Epithelial cell of esophagus (primary cell): ENCODE data around the gene SLC41A3.

Experiments
- DNase-seq: peaks from one replicate; pipeline ENCODE4 v3.0.0; 2010; ENCODE audit warnings: low read depth
- H3K4me3 ChIP-seq: 2 replicates; pipeline ENCODE4 v1.5.1; 2011; ENCODE audit warnings: mild to moderate bottlenecking, low read length, control low read depth
- TF ChIP-seq, protein P1 (sequence below): IDR thresholded peaks from 2 replicates; pipeline ENCODE4 v1.5.1; 2011; ENCODE audit warnings: low read depth, mild to moderate bottlenecking, low read length, control low read depth, inconsistent platforms; ENCODE audit not compliant: insufficient read depth; ENCODE audit errors: missing control alignments

The SLC41A3 gene

DNA sequence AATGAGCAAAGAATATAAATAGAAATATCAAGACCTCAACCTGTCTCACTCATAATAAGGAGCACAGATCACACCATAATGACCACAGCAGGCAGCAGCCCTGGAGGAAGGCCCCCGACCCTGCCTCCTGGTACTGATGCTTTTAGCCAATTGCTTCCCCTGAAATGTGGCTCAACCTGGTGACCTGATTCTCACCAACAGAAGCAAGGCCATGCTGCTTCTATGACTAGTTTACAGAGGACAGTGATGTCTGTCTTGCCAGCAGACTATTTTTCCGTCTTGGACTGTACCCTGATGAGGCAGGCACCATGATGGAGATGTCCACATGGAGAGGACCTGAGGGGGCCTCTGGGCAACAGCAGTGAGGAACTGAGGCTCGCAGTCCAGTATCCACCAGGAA lies 18.0 kb downstream of the SLC41A3 start:
- H3K4me3 ChIP-seq, result no peak overlapping the region
- TF ChIP-seq, protein P1, sequence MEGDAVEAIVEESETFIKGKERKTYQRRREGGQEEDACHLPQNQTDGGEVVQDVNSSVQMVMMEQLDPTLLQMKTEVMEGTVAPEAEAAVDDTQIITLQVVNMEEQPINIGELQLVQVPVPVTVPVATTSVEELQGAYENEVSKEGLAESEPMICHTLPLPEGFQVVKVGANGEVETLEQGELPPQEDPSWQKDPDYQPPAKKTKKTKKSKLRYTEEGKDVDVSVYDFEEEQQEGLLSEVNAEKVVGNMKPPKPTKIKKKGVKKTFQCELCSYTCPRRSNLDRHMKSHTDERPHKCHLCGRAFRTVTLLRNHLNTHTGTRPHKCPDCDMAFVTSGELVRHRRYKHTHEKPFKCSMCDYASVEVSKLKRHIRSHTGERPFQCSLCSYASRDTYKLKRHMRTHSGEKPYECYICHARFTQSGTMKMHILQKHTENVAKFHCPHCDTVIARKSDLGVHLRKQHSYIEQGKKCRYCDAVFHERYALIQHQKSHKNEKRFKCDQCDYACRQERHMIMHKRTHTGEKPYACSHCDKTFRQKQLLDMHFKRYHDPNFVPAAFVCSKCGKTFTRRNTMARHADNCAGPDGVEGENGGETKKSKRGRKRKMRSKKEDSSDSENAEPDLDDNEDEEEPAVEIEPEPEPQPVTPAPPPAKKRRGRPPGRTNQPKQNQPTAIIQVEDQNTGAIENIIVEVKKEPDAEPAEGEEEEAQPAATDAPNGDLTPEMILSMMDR, result no peak
- no peak for DNase-seq

DNA sequence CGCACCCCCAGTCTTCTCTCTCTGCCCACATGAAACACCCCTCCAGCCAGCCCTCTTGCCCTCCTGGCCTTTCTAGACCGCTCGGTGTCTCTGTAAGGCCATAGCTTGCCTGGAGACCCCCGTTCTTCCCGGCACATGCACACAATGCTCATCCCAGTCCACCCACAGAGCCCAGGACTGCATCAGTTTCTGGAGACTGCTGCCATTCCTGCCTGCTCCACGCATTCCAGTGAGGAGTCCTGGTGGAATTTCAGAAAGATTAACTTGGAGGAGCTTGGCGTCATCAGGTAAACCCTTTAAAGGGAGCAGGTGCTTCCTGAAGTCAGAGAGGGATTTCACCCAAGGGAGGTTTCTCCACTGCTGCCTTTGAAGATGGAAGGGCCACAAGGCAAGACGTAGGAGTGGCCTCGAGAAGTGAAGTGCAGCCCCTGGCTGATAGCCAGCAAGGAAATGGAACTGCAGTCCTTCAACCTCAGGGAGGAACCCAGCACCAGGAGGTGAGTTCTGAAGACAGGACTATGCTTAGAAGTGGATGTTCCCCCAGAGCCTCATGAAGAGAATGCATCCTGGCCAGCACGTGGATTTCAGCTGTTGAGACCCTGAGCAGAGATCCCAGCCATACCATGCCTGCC lies 19.2 kb downstream of the SLC41A3 start:
- DNase-seq, result peak; percentile 6
- H3K4me3 ChIP-seq, result no peak overlapping the region
- TF ChIP-seq, protein P1, result no peak

DNA sequence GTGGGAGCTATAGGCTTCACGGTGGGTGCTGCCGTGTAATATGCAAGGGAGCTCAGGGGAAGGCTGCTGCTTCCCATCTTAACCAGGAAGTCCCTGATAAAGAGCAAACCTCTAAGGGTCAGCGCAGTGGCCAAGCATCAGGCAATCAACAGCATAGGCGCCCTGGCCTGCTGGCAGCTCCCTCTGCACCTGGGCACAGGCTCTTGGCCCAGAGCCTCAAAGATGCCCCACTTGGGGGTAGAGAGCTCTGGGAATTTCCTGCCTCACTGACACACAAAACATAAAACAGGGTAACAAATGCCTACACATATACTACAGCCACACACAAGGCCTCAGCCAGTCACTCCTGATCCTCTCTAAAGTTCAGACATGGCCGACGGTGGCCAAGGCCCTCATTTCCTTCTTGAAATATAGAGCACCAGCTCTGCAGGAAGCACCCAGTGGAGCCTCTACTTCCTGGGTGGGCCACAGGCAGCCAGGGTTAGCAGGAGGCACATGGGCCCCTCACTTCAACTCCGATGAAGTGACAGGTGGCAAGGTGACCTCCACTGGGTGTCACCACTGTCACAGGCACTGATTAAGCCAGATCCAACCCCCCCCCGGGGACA lies 20.5 kb downstream of the SLC41A3 start:
- no peak for DNase-seq
- TF ChIP-seq, protein P1, result no peak
- H3K4me3 ChIP-seq, result no peak overlapping the region

DNA sequence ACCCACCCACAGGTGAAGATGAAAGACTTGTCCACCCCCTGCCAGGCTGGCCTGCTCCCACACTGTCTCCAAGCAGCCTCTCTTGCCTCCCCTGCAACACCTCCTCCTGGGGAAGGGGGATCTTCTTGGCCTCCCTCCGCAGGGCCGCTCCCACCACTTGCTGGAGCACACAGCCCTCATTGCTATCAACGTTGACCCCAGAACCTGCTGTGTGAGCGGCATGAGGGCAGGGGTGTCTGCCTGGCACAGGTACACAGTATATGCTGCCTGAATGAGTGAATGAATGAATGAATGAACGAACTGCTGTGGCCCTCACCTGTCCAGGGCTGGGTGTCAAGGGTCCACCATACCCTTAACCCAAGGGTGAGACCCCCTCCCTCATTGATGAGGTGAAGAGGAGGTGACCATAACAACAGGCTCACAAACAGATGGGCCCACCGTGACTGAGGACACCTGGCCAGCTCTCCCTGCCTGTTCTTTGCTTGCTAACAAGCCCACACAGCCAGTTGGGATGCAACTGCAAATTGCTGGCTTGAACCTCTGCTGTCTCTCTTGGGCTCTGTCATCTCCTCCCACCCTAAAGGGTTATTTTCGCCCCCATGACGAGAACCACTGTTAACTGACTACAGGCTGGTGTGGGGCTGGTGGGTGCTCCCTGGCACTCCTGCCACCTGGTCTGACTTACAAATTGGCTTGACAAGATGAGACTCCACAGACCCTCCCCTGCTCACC lies 22.5 kb downstream of the SLC41A3 start:
- DNase-seq, result no peak
- H3K4me3 ChIP-seq, result no peak overlapping the region
- TF ChIP-seq, protein P1, result no peak

DNA sequence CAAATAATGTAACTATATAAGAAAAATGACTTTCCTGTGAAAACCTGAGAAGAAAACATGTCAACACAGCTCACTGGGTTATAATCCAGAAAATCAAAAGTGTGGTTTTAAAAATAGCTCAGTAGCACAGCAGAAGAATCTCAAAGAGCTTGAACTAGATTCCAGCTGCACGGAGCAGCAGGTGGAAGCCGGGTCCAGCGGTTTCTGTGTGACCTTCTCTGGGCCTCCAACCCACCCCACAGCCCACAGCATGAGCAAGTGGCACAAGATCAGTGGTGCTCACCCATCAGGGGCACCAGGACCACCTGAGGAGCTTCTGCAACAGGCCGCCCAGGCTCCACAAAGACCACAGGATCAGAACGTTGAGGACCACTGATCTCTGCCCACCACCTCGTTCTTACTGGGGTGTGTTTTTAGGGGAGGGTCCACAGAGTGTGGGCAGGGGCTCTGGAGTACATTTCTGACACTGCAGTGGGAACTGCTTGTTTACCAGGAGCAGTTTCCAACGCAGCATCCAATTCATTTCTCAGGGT lies 23.2 kb downstream of the SLC41A3 start:
- TF ChIP-seq, protein P1, result no peak
- H3K4me3 ChIP-seq, result no peak overlapping the region
- DNase-seq, result no peak

DNA sequence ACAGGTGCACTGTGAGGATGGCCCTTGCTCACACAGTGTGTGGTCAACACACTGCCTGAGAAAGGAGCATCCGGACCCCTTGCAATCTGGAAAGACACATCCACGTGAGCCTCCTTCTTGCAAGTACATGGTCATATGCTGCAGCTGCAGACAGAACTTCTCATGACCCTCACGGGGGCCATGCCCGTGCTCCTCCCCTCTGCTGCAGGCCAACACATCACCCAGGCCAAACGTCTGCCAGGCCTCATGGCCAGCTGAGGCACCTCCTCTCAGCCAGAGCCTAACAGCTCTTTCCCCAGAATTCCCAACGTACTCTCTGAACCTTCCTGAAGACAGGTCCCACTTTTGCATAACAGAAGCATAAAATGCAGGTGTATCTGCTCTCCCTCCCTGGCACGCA lies 25.3 kb downstream of the SLC41A3 start:
- no peak for DNase-seq
- no peak overlapping the region for H3K4me3 ChIP-seq
- TF ChIP-seq, protein P1, result no peak
